ENCODE data around the gene CDIP1.

GRCh38 chr16:4586291-4586690 is 47.7 kb upstream of the CDIP1 start:
- TF ChIP-seq CTCF (conservative IDR thresholded peaks at IDR 0.05; ENCODE audit: low read length) (no peak), EZH2phosphoT487 (IDR thresholded peaks at IDR 0.05; ENCODE audit: borderline replicate concordance) (no peak)
